HL-60/S4 treated with phorbol 12-myristate 13-acetate at 8.2 ng/mL for 4 days and 3 days (cell line): ENCODE results near the gene CLCNKB.
"Not testable (repeated sequence)": the region's sequence is repeated elsewhere in the genome, so short reads cannot be mapped to it uniquely, and the experiment has no call there.

Source experiments
- in situ Hi-C: fragments of 300-500 bp; cut with MboI; formaldehyde crosslinking; loops from 2 replicates; pipeline ENCODE4 v1.15.0; 2022; ENCODE audit warnings: low sequenced_read_pairs

Gene CLCNKB

GRCh38 chr1:16055613-16056520, 12.3 kb downstream of the CLCNKB start:
- in situ Hi-C loops, result no loop called here

GRCh38 chr1:16056521-16056912, 12.9 kb downstream of the CLCNKB start:
- in situ Hi-C loops, result not testable (repeated sequence)

GRCh38 chr1:16057314-16057915, 13.8 kb downstream of the CLCNKB start:
- in situ Hi-C loops, result not testable (repeated sequence)

- in situ Hi-C loops, result not testable (repeated sequence)
Measured at GRCh38 chr1:16058394-16059120, 15.0 kb downstream of the CLCNKB start.

- in situ Hi-C loops, result no loop called here
Measured at GRCh38 chr1:16061266-16061665, 17.7 kb downstream of the CLCNKB start.

GRCh38 chr1:16061989-16062686, 18.6 kb downstream of the CLCNKB start:
- in situ Hi-C loops, result not testable (repeated sequence)

- in situ Hi-C loops, result not testable (repeated sequence)
Measured at GRCh38 chr1:16062687-16063075, 19.1 kb downstream of the CLCNKB start.

GRCh38 chr1:16063226-16063829, 19.7 kb downstream of the CLCNKB start:
- in situ Hi-C loops, result no loop called here

- in situ Hi-C loops, result no loop called here
Measured at GRCh38 chr1:16063921-16064320, 20.3 kb downstream of the CLCNKB start.

GRCh38 chr1:16064536-16065268, 21.1 kb downstream of the CLCNKB start:
- in situ Hi-C loops, result no loop called here

- in situ Hi-C loops, result no loop called here
Measured at GRCh38 chr1:16065269-16065576, 21.6 kb downstream of the CLCNKB start.

- in situ Hi-C loops, result no loop called here
Measured at GRCh38 chr1:16066245-16066644, 22.7 kb downstream of the CLCNKB start.

GRCh38 chr1:16067127-16067768, 23.7 kb downstream of the CLCNKB start:
- in situ Hi-C loops, result no loop called here

- in situ Hi-C loops, result no loop called here
Measured at GRCh38 chr1:16067933-16068332, 24.4 kb downstream of the CLCNKB start.

GRCh38 chr1:16068356-16069270, 25.0 kb downstream of the CLCNKB start:
- in situ Hi-C loops, result no loop called here

- in situ Hi-C loops, result no loop called here
Measured at GRCh38 chr1:16070640-16071355, 27.2 kb downstream of the CLCNKB start.

- in situ Hi-C loops, result no loop called here
Measured at GRCh38 chr1:16071614-16072013, 28.0 kb downstream of the CLCNKB start.

- in situ Hi-C loops, result no loop called here
Measured at GRCh38 chr1:16072095-16072494, 28.5 kb downstream of the CLCNKB start.
